Nephron progenitor cell (in vitro differentiated cells): ENCODE measurements around the gene COL9A1.

Experiments
- DNase-seq: peaks from one replicate; pipeline ENCODE4 v3.0.0; 2021
- H3K27ac Mint-ChIP-seq: 2 replicates; pipeline ENCODE4 v1.8.0; 2021; ENCODE audit warnings: mild to moderate bottlenecking, moderate library complexity, mixed read lengths
- H3K27me3 Mint-ChIP-seq: 2 replicates; pipeline ENCODE4 v1.8.0; 2021; ENCODE audit warnings: mild to moderate bottlenecking, low read depth, mixed read lengths; ENCODE audit not compliant: poor library complexity
- H3K36me3 Mint-ChIP-seq: 2 replicates; pipeline ENCODE4 v1.8.0; 2021; ENCODE audit warnings: low read depth, mixed read lengths
- H3K4me1 Mint-ChIP-seq: 2 replicates; pipeline ENCODE4 v1.8.0; 2021; ENCODE audit warnings: mixed read lengths
- H3K4me3 Mint-ChIP-seq: 2 replicates; pipeline ENCODE4 v1.8.0; 2021; ENCODE audit warnings: mild to moderate bottlenecking, moderate library complexity, mixed read lengths
- H3K9me3 Mint-ChIP-seq: 2 replicates; pipeline ENCODE4 v1.8.0; 2021; ENCODE audit warnings: mild to moderate bottlenecking, moderate library complexity, mixed read lengths
- CTCF ChIP-seq: fragments of 200-600 bp; sonication (generic); IDR thresholded peaks from 2 replicates; pipeline ENCODE4 v1.5.0; 2021; ENCODE audit warnings: antibody characterized with exemption

Gene COL9A1

DNA sequence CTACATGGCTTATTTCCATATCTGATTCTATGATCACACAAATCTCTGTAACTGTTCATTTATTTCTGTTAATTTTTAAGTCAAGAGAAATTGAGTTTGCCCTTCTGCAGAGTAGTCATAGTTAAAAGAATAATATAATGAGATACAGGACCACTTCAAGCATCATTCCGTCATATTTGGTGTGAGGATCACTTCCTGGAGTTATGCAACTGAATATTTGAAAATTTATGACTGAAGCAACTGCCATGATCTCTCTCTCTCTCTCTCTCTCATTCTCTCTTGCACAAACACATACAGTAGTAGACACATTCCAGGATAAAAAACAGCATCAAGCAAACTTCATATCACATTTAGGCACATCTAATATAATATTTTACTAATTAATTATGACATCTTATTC is 116.4 kb downstream of the COL9A1 start:
- Mint-ChIP-seq H3K4me1 (no peaks in the 10 kb centered on the region), H3K36me3 (no peaks in the 10 kb centered on the region), H3K9me3 (no peaks in the 10 kb centered on the region), H3K27ac (no peak overlapping the region), H3K4me3 (no peak overlapping the region), H3K27me3 (peaks cover 3% of the 10 kb centered on the region)
- no peak for TF ChIP-seq CTCF
- DNase-seq, result no peak

GRCh38 chr6:70184723-70185122 is 118.2 kb downstream of the COL9A1 start:
- TF ChIP-seq CTCF, result no peak
- DNase-seq, result no peak
- H3K27ac Mint-ChIP-seq, result no peak overlapping the region
- H3K9me3 Mint-ChIP-seq, result peaks cover under 1% of the 10 kb centered on the region
- H3K4me3 Mint-ChIP-seq, result no peak overlapping the region
- peaks cover 3% of the 10 kb centered on the region for H3K27me3 Mint-ChIP-seq
- no peaks in the 10 kb centered on the region for H3K36me3 Mint-ChIP-seq
- no peaks in the 10 kb centered on the region for H3K4me1 Mint-ChIP-seq

DNA sequence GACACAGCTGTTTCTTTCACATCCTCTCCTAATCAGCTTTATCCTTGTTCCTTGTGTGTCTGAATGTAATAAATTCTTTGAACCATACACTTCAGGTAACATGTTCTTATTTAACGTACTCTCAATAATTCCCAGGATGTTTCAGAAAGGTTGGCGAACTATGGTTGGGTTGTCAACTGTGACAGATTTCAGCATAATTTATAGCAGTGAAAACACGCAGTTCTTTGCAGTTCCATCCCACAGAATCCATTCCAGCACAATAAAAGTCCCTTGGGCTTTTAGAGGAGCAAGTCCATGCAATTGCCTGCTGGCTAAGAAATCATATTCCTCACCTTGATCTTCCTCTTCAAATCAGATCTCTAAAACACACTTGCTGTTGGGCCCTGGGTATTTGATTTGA is 119.3 kb downstream of the COL9A1 start:
- no peak for DNase-seq
- Mint-ChIP-seq H3K27me3 (no peaks in the 10 kb centered on the region), H3K4me3 (no peak overlapping the region), H3K36me3 (no peaks in the 10 kb centered on the region), H3K4me1 (no peaks in the 10 kb centered on the region), H3K9me3 (peaks cover 4% of the 10 kb centered on the region), H3K27ac (no peak overlapping the region)
- no peak for TF ChIP-seq CTCF

DNA sequence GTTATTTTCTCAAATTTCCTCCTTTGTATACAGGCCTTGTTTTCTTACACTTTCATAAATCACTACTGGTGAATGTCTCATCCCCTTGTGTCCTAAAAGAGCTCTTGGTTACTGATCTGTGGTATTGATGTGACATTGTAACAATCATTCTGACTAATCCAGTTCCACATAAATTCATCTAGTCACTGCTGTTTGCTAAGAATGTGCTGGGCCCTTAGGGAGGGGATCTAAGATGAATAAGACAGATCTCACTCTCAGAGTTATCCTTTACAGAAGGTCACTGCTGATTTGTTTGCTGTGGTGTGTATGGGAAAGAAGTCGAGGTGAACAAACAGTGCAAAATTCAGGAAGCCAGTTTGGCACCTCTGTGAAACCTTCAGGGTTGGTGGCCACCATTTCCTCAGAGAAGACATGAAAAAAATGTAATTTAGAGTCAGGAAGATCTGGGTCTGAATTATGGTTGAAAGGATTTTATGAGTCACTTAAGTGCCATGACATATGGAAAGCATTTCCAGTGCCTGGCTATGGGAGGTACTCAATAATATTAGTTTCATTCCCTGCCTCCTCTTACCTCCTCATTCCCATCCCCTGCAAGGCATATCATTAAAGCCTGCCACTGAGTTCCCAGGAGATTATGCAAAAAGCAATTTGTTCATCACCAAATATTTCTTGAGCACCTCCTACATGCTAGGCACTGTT is 121.8 kb downstream of the COL9A1 start:
- H3K27me3 Mint-ChIP-seq, result no peaks in the 10 kb centered on the region
- no peak for TF ChIP-seq CTCF
- no peaks in the 10 kb centered on the region for H3K4me1 Mint-ChIP-seq
- H3K9me3 Mint-ChIP-seq, result peaks cover 4% of the 10 kb centered on the region
- no peak overlapping the region for H3K27ac Mint-ChIP-seq
- no peak for DNase-seq
- no peak overlapping the region for H3K4me3 Mint-ChIP-seq
- H3K36me3 Mint-ChIP-seq, result no peaks in the 10 kb centered on the region

GRCh38 chr6:70180183-70180900 is 122.5 kb downstream of the COL9A1 start:
- peaks cover 4% of the 10 kb centered on the region for H3K9me3 Mint-ChIP-seq
- no peak for TF ChIP-seq CTCF
- H3K27ac Mint-ChIP-seq, result no peak overlapping the region
- H3K36me3 Mint-ChIP-seq, result no peaks in the 10 kb centered on the region
- no peak for DNase-seq
- no peaks in the 10 kb centered on the region for H3K4me1 Mint-ChIP-seq
- no peaks in the 10 kb centered on the region for H3K27me3 Mint-ChIP-seq
- H3K4me3 Mint-ChIP-seq, result no peak overlapping the region
